B cell (primary cell): ENCODE measurements around the gene BRAP.

Experiments used
- CTCF ChIP-seq: fragments of 200-600 bp; IDR thresholded peaks from one replicate; pipeline ENCODE4 v1.8.0; 2022; ENCODE audit warnings: antibody characterized with exemption, mild to moderate bottlenecking
- EZH2 ChIP-seq: IDR thresholded peaks from 2 replicates; pipeline ENCODE4 v1.6.1; 2012; ENCODE audit warnings: borderline replicate concordance, low read depth, mild to moderate bottlenecking, moderate library complexity, low read length; ENCODE audit not compliant: insufficient read depth, poor library complexity, severe bottlenecking

GRCh38 chr12:111691262-111691661 is 5.5 kb upstream of the BRAP start:
- TF ChIP-seq CTCF (no peak), EZH2 (no peak)
